Kasumi-1 (cell line): Measurements from ENCODE around the gene LRP6.
A peak's percentile ranks its signal among the peaks of the same experiment; 100 is the strongest.
"Not testable (repeated sequence)": the region's sequence is repeated elsewhere in the genome, so short reads cannot be mapped to it uniquely, and the experiment has no call there.

ENCODE experiments used
- DNase-seq, 2 experiments: peaks; one replicate each; lab custom pipeline; 2025; lab: John Stamatoyannopoulos, UW

The LRP6 gene

DNA sequence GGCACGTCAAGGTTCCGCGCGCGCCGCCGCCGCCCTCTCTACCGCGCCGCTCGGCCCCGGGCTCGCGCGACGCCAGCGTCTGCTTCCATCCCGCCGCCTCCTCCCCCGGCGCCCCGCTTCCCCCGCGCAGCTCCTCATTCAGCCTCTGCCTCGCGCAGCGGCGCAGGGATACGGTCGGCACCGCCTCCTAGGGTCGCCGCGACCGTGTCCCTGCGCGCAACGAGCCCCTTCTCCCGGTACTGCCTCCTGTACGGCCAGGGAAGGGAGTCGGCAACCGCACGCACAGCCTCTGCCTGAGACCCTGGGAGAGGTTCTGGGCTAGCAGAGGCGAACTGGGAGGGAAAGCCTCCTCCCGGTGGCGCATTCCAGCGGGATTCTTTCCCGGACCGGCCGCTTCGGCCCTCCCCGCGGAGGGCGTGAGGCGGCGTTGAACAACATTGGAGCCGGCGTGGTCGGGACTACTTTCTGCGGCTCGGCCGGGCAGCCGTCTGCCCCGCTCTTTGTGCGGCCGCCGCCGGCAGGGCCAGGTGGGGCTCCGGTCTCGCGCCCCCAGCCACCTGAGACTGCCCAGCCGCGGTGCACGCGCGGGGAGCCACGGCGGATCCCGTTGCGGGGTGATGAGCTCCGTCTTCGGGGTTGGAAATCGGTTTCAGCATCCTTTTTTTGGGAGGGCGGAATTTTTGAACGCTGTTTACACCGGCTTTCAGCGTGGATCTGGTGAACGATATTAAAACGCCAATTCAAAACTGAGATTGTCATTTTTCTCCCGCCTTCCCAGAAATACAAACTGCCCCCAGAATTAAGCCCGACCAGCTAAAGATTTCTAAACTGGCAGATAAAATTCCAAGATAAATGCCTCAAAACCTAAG, at the start of gene LRP6:
TSS of gene LRP6 (minus strand) at position 172 of the 869 bp plus-strand sequence. CDS start 309 bp downstream, outside the sequence.
- peak; percentile 55 to 66 for DNase-seq

DNA sequence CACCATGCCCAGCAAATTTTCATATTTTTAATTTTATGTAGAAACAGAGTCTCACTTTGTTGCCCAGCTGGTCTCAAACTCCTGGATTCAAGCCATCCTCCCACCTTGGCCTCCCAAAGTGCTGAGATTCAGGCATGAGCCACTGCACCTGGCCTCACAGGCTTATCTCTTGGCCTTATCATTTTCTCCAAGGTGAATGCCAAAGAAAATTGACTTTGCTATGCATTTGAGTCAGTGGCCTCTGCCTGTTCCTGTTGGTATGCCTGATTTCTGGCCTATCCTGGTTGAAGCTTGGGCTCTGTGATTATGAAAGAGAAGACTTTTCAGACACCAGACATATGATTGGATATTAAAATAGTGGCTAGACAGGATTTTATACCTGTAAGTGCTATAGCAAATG, 49.0 kb upstream of the LRP6 start:
- DNase-seq: no peak

DNA sequence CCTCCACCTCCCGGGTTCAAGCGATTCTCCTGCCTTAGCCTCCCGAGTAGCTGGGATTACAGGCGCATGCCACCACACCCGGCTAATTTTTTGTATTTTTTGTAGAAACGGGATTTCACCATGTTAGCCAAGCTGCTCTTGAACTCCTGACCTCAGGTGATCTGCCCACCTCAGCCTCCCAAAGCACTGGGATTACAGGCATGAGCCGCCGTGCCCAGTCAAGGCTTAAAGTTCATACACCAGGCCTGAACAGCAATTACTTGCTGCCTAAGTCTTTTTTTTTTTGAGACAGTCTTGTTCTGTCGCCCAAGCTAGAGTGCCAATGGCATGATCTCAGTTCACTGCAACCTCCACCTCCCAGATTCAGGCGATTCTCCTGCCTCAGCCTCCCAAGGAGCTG, 43.9 kb upstream of the LRP6 start:
- not testable (repeated sequence) for DNase-seq

DNA sequence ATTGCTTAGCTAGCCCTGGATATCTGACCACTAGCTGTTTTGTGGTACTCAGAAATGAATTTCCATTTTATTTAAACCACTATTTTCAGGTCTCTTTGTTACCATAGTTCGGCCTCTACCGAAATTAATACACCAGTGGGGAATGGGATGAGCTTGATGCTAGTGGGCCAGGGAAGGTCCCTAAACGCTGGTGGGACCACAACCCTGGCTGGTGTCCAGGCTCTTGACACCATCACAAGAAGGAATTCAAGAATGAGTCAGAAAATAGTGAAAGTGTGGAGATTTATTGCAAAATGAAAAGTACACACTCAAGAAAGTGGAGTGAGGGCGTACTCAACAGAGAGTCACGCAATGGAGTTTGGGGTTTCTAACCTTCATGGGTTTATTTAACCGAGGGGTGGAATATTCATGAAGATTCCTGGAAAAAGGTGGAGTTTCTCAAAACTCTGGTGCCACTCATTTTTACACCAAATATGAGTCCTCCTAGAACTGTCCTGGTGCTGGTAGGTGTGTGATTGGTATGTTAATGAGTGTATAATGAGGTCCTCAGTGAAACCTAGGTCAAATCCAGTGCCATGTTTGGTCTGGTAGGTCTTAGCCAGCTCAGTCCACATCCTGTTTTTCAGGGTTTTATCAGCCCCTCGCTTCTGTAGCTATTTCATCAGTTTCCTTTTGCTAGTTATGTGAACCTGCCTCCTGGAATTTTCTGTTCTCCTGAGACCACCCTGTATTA, 38.9 kb upstream of the LRP6 start:
- DNase-seq: no peak

DNA sequence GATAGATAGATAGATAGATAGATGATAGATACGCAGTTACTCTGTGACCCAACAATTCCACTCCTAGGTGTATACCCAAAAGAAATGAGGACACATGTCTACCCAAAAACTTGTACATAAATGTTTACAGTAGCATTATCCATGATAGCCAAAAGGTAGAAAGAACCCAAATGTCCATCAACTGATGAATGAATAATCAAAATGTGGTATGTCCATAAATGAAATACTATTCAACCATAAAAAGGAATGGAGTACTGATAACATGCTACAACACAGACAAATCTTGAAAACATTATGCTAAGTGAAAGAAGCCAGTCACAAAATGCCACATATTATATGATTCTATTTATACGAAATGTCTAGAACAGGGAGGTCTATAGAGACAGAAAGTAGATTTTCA, 36.1 kb upstream of the LRP6 start:
- DNase-seq: no peak

DNA sequence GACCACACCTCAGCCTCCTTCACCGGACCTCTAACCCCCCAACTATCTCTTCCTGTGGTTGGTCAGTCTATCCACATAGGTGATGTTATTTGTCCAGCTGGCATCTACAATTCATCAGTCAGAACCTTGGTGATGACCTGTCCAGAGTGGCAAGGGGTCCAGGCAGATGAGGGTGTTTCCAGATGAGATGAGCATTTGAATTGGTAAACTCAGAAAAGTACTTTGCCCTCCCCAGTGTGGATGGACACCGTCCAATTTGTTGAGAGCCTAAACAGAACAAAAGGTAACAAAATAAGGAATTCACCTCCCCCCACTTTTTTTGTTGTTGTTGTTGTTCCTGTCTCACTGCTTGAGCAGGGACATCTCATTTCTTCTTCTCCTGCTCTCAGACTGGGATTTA, 34.3 kb upstream of the LRP6 start:
- no peak for DNase-seq

DNA sequence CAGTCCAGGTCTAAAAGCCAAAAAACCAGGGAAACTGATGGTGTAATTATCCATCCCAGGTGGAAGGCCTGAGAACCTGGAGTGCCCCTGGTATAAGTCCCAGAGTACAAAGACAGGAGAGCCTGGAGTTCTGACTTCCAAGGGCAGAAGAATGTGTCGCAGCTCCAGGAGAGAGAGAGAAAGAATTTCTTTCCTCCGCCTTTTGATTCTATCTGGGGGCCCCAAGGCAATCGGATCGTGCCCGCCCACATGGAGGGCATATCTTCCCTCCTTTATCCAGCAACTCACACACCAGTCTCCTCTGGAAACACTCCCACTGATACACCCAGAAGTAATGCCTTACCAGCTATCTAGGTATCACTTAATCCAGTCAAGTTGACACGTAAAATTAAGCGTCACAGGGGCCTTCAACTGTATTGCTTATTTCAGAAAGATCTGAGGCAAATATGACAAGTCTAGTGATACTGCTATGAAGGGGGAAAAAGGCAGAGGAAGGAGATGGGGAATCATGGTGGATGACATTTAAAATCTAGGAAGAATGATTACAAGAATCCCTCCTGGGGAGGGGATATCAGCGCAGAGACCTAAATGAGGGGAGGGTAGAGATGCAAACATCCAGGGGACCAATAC, 30.5 kb upstream of the LRP6 start:
- no peak for DNase-seq

DNA sequence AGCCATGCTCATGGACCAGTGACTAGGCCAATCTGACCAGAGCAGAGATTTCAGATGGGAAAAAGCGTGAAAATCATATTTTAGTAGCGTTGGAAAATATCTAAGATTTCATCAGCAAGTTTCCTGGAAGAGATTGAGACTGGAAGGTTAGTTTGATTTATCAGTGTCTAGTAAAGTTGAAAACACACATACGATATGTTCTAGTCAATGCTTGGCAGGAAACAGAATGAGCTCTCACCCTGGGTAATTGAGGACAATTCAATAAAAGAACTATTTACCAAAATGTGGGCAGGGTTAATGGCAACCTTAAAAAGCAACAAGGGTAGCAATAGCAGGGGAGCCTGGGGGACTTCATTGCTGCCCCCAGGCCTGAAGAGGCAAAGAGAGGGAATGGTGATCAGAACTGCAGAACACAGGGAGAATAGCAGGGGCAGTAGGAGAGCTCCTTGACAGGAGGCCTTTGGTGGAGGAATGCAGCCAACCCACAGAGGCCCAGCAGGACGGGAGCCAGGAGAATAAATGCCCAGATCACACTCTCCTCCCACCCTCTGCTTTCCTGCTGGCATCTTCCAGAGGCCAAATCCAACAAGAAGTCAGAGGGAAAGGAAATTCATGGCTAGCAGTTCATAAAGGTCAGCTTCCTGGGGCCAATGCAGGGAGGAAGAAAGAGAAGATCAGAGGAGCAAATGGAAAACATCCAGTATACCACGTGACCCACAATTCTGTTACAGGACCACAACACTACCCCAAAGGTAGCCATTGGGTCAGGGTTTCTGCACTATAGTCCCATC, 27.6 kb upstream of the LRP6 start:
- no peak for DNase-seq

DNA sequence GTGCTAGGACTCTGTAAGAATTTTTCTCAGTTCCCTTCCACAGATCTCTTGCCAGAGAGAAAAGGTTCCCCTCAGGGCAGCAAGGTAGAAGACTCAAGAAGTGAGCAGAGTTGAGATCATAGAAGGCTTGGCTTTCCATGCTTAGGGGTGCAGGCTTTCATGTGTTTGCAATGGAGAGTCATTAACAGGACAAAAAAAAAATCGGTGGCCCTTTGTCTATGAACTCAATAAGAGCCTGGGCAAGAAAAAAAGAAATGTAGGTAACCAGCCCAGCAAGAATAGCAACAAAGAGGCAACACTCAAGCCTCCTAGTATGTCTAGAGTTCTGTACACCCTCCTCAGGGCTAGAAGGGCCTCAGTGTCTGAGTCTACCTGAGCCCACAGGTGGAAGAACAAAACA, 23.4 kb upstream of the LRP6 start:
- DNase-seq: no peak

DNA sequence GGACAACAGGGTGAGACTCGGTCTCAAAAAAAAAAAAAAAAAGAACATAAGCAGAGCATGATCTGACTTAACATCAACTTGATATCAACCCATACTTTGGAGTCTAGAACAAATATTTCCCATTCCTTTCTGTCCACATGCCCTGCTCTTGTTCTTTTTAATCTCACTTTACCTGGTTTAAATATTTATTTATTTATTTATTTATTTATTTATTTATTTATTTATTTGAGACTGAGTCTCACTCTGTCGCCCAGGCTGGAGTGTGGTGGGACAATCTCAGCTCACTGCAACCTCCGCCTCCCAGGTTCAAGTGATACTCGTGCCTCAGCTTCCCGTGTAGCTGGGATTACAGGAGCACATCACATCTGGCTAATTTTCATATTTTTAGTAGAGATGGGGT, 19.6 kb upstream of the LRP6 start:
- DNase-seq: no peak

DNA sequence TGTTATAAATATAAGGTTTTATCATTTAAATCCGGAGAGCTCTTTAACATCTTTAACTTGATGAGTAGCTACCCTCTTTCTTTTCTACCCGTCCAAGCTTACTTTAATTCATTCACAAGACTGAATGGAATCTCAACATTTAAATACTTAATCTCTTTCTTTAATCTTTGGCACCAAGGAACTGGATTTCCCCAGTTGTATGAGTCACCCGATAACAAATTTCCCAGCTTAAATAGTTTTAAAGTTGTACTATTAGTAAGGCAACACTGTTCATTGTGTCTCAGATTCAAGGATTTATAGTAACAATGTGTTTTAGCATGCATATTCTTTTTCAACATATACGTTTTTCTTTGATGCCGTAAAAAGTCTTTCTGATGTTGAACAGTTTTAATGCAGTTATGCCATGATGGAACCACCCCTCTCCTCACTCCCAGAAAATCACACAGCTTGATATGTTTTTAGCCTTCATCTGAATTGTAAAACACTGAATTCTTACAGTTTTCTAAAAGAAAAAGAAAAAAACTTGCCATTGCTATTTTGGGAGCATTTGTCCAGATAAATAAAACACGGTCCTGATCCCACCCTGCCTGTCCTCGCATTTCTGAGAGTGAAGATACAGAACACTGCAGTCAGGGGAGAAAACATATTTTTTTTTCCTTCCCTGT, 16.0 kb upstream of the LRP6 start:
- DNase-seq: no peak

DNA sequence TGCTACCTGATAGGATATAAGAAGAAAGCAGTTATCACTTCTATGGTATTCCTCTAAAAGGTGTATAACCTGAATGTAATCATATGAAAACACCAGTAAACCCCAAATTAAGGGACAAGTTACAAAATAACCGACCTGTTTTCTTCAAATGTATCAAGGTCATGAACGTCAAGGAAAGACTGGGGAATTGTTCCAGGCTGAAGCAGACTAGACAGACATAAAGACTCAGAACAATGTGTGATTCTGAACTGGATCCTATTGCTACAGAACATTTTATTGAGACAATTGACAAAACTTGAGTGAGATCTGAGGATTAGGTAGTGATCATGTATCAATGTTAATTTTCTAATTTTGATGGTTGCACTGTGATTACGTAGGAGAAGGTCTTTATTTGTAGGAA, 15.4 kb upstream of the LRP6 start:
- DNase-seq: no peak

DNA sequence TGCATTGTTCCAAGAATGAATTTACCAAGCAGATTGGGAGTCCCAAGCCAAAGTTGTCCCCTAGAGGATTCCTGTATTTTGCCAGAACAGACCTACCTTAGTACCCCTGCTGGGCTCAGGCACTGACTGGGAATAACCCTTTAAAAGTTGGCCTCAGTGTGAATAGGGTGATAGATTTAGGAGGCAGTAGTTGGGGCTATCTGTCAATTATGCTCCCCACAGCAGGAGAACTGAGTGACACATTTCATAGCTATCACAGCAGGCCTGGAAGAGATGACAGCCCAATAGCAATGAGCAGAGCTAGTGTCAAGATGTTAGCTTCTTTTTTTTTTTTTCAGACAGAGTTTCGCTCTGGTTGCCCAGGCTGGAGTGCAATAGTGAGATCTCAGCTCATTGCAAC, 14.3 kb upstream of the LRP6 start:
- no peak for DNase-seq

DNA sequence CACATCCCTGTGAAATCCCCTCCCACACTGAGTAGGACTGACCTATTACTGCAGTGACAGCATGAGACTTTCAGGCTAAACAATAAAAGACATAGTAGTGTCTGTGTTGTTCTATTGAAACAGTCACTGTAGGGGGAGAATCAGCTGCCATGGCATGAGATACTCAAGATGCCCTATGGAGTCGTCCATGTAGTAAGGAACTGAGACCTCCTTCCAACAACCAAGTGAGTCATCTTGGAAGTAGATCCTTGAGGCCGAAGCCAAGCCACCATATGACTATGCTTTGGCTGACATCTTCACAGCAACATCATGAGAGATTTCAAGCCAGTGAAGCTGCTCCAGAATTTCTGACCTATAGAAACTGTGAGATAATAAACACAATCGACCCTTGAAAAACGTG, 12.1 kb upstream of the LRP6 start:
- DNase-seq: no peak

DNA sequence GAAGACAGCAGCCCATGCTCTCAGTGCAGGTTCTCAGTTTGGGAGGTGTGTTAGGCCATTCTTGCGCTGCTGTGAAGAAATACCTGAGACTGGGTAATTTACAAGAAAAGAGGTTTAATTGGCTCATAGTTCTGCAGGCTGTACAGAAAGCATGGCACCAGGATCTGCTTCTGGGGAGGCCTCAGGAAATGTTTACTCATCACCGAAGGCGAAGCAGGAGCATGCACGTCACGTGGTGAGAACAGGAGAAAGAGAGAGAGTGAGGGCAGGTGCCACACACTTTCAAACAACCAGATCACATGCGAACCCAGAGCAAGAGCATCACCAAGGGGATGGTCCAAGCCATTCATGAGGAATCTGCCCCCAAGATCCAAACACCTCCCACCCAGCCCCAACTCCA, 9.0 kb upstream of the LRP6 start:
- no peak for DNase-seq

DNA sequence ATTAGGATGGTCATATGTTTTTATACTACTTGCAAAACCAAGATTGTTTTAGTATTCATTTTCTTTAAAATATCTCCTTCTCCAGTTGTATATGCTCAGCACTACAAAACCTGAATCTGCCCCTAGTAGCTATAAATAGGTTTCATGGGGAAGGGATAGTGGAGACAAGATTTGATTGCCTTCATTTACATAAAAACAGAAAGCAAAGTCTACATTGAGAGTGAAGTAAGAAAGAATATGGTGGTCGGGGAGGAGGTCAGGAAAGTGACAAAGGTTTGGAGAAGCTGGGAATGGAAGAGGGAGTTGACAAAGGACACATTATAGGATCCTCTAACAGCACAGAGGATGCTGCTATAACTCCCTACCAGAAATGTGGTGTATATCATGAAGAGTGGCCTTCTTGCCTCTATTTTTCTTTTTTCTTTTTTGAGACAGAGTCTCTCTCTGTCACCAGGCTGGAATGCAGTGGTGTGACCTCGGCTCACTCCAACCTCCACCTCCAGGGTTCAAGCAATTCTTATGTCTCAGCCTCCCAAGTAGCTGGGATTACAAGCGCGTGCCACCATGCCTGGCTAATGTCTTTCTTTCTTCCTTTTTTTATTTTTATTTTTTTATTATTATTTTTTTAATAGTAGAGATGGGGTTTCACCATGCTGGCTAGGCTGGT, 6.6 kb upstream of the LRP6 start:
- DNase-seq: no peak

DNA sequence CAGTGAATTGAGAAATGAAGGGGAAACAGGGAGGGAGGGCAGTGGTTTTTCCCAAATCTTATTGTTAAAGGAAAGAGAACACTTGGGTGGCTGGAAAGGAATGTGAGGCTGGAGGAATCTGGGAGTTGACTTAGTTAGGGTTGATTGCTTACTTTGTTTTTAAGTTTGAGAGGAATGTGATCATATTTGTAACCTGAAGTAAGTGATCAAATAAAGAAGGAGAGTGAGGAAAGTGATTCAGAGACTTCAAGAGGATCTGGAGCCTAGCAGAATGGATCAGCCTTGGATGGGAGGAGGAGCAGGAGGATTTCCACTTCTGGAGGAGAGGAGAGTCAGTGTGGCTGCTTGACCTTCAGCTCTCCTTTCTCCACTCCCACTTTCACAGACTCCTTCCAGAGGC, 6.0 kb upstream of the LRP6 start:
- DNase-seq: no peak

DNA sequence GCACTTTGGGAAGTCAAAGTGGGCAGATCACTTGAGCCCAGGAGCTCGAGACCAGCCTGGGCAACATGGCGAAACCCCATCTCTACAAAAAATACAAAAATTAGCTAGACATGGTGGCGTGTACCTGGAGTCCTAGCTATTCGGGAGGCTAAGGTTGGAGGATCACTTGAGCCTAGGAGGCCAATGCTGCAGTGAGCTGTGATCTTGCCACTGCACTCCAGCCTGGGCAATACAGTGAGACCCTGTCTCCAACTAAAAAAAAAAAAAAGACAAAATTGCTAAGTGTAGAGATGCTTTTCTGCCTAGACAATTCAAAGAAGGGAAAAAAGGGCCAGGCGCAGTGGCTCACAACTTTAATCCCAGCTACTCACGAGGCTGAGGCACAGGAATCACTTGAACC, 3.4 kb upstream of the LRP6 start:
- DNase-seq: no peak

DNA sequence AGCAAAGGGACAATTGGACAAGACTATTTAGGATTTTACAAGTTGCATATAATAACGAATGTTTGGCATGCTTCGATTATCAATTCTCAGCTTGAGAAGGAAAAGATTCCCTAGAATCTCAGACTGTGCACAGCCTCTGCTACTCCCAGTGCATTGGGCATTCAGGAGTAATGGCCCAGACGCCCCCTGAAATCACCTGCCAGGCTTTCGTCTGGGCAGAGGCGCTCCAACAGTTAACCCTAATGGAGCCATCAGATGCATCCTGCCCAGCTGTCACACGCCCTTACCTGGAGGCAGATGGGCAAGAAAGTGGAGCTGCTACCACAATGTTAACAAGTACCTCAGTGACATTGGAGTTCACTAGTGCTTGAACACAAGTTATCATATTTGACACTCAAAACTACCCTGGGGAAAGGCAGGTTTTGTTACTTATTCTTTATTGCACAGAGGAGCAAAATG, 927 bp upstream of the LRP6 start:
- no peak for DNase-seq

DNA sequence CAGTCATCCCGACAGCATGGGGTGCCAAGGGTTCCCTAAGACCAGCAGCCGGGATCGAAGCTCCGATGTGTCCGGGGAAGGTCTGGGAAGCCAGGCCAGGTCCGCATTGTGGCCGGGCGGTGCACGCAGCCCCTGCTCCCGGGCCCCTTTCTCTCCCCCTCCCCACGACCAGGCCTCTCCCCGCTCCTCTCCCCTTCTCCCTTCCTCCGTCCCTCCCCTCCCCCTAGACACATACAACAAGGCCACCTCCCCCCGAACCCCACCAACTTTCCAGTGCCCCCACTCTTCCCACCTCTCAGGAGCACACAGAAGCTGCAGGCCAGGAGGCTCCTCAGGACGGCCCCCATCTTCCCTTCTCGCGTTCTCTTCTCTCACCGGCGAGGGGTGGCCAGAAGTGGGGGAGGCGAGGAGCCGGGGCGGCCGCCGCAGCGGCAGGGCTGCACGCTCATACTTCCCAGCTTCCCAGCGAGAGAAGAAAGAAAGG, 413 bp downstream of the LRP6 start:
- no peak for DNase-seq
